Ovary (tissue), 3 donors: ENCODE measurements around the gene CRNKL1.

Source experiments
- CTCF ChIP-seq, 3 donors: fragments of 450-650 bp in 2 of 3; fragments of 200-600 bp in 1 of 3; IDR thresholded peaks; one replicate each; pipeline versions ENCODE4 v1.5.1 to v1.8.0; 2016 to 2022; ENCODE audit warnings: antibody characterized with exemption in 3 of 3, mild to moderate bottlenecking in 1 of 3
- POLR2A ChIP-seq: fragments of 450-650 bp; IDR thresholded peaks from one replicate; pipeline ENCODE4 v1.6.1; 2017; ENCODE audit warnings: antibody characterized with exemption, mild to moderate bottlenecking, moderate library complexity
- donor health status: DM: no; HTN: no; CAD: no.

GRCh38 chr20:20089018-20089417 lies 36.8 kb upstream of the CRNKL1 start:
- no peak for TF ChIP-seq CTCF (IDR thresholded peaks at IDR 0.05)
- no peak for TF ChIP-seq POLR2A
